OCI-LY7 (cell line): Measurements from ENCODE around the gene DISC1.

Source experiments
- EZH2phosphoT487 ChIP-seq: fragments of 200-600 bp; sonication (generic); IDR thresholded peaks from 2 replicates; pipeline ENCODE4 v1.6.1; 2018; ENCODE audit warnings: low read depth, borderline replicate concordance, mild to moderate bottlenecking, mixed run types, antibody characterized with exemption, low read length, moderate library complexity, mixed read lengths
- TF ChIP-seq, protein P1 (sequence below): fragments of 200-600 bp; sonication (generic); conservative IDR thresholded peaks from 2 replicates; pipeline ENCODE4 v1.5.1; 2014; ENCODE audit warnings: mild to moderate bottlenecking, antibody characterized with exemption, low read length, moderate library complexity, mixed read lengths

DNA sequence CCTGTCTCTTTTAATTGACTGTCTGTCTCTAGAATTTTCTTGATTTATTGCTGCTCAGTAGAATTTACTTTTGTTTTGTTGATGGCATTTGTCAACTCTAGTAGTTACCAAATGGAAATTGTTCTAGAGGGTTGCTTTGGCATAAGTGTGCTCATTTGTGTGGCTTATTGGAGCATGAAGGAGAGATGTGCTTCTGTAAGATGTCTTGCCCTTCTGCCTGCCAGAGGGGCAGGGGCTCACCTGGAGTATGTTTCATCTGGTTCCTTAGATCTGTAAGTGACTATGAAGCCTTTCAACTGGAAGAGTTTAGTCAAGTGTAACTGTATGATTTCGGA lies 345.5 kb downstream of the DISC1 start:
- TF ChIP-seq, protein P1, sequence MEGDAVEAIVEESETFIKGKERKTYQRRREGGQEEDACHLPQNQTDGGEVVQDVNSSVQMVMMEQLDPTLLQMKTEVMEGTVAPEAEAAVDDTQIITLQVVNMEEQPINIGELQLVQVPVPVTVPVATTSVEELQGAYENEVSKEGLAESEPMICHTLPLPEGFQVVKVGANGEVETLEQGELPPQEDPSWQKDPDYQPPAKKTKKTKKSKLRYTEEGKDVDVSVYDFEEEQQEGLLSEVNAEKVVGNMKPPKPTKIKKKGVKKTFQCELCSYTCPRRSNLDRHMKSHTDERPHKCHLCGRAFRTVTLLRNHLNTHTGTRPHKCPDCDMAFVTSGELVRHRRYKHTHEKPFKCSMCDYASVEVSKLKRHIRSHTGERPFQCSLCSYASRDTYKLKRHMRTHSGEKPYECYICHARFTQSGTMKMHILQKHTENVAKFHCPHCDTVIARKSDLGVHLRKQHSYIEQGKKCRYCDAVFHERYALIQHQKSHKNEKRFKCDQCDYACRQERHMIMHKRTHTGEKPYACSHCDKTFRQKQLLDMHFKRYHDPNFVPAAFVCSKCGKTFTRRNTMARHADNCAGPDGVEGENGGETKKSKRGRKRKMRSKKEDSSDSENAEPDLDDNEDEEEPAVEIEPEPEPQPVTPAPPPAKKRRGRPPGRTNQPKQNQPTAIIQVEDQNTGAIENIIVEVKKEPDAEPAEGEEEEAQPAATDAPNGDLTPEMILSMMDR: no peak
- TF ChIP-seq EZH2phosphoT487: no peak
